ENCODE data around the gene ASTN2.

The ASTN2 gene

DNA sequence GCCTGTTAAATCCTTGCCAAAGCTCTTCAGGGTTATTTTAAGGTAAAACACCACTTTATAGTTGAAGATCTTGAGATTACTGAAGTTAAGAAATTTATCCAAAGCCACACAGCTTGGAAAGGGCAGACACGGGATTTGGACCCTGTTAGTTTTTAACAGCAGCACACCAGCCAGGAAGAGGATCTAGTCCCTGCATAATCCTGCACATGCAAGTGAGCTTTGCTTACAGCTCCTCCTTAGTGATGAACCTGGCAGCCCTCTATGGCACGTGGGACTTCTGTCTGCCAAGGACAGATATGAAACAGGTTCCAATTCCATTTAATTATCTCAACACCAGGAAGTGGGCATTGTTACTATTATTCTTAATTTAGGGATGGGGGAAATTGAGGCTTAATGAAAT is 619.0 kb downstream of the ASTN2 start:
- FAIRE-seq = no peak
- DNase-seq (ENCODE audit: insufficient read length, low spot score) = no peak

- FAIRE-seq = no peak
- DNase-seq (ENCODE audit: insufficient read length, low spot score) = no peak
These were observed 622.6 kb downstream of the ASTN2 start for GRCh38 chr9:116792271-116792670.

GRCh38 chr9:116791326-116791725 is 623.5 kb downstream of the ASTN2 start:
- FAIRE-seq (no peak), DNase-seq (ENCODE audit: insufficient read length, low spot score) (no peak)

GRCh38 chr9:116789081-116789480 is 625.8 kb downstream of the ASTN2 start:
- FAIRE-seq = no peak

DNA sequence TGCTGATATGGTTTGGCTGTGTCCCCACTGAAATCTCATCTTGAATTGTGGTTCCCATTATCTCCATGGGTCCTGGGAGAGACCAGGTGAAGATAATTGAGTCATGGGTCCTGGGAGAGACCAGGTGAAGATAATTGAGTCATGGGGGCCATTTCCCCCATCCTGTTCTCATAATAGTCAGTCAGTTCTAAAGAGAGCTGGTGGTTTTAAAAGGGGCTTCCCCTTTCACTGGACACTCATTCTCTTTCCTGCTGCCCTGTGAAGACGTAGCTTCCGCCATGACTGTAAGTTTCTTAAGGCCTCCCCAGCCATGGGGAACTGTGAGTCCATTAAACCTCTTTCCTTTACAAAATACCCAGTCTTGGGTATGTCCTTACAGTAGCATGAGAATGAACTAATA is 628.1 kb downstream of the ASTN2 start:
- no peak for FAIRE-seq

More at GRCh38 chr9:116789081-116789480, 625.8 kb downstream of the ASTN2 start:
- no peak for DNase-seq (ENCODE audit: insufficient read length, low spot score)

DNA sequence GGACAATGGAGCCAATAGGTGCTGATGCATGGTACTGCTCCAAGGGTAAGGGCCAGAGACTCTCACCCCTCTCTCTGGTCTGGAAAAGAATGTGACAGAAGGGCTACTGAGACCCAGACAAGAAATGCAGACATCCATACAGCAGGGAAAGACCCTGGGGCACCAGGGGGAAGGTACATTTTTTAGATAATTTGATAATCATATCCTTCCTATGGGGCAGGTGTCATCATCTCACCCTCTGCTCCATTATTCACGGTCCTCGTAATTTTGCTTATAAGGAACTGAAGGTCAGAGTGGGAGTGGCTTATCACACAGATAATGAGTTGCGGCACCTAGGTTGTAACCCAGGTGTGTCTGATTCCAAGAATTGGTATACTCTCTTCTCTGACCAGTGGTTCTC is 637.7 kb downstream of the ASTN2 start:
- DNase-seq (ENCODE audit: insufficient read length, low spot score) = no peak
- FAIRE-seq = no peak

More for the DNA sequence above, 628.1 kb downstream of the ASTN2 start:
- no peak for DNase-seq (ENCODE audit: insufficient read length, low spot score)

DNA sequence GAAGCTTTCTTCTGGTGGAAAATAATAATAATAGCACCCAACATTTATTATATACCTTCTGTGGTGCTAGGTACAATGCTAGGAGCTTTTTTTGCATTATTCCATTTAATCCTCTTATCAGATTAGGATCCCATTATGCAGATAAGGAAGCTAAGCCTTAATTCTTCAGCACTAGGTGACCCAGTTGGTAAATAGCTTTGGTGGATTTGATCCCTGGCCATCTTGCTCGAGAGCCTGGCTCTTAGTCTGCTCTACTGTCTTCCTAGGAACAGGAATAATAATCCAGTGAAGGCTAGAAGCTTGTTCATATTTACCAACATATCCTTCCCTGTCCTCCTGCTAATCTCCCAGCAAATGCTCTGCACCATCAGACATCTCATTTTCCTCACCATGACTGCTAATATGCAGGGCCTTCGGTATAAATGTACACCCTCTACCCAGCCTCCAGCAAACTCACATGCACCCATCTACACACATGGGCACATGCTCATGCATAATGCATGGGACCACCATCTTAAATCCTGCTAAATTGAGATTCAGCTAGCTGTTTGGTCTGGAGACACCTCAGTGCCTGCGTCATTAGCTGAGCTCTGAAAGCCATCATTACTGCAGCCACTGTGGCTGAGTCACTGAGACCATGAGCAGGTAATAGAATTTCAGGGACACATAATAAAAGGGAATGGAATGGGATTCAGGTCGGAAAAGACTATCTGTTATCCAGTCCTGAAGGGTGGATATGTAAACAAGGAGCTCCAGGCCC is 640.3 kb downstream of the ASTN2 start:
- FAIRE-seq (no peak), DNase-seq (ENCODE audit: insufficient read length, low spot score) (no peak)

- DNase-seq (ENCODE audit: insufficient read length, low spot score) (no peak), FAIRE-seq (no peak)
These were observed 647.6 kb downstream of the ASTN2 start for GRCh38 chr9:116767219-116767618.

GRCh38 chr9:116765011-116765410 is 649.8 kb downstream of the ASTN2 start:
- no peak for DNase-seq (ENCODE audit: insufficient read length, low spot score)
- FAIRE-seq = no peak

DNA sequence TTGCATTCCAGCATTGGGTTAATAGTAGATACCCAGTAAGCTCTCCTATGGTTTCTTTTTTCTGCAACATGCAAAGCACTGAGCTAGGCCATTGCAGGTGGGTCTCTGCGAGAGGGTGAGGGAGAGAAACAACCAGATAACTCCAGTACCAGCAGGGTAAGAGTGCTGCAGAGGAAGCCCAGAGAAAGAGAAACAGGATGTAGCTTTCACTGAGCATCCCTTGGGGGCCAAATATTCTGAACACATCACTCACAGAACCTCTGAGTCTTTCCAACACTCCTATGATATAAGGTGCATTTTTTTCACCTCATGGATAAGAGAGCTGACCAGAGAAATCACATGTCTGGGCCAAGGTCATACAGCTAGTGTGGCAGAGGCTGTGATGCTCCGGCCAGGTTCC is 651.1 kb downstream of the ASTN2 start:
- DNase-seq (ENCODE audit: insufficient read length, low spot score) = no peak
- no peak for FAIRE-seq

- DNase-seq (ENCODE audit: insufficient read length, low spot score) (no peak), FAIRE-seq (no peak)
These were observed 654.2 kb downstream of the ASTN2 start for GRCh38 chr9:116760636-116761035.

GRCh38 chr9:116757030-116757429 is 657.8 kb downstream of the ASTN2 start:
- DNase-seq (ENCODE audit: insufficient read length, low spot score) (no peak), FAIRE-seq (no peak)

DNA sequence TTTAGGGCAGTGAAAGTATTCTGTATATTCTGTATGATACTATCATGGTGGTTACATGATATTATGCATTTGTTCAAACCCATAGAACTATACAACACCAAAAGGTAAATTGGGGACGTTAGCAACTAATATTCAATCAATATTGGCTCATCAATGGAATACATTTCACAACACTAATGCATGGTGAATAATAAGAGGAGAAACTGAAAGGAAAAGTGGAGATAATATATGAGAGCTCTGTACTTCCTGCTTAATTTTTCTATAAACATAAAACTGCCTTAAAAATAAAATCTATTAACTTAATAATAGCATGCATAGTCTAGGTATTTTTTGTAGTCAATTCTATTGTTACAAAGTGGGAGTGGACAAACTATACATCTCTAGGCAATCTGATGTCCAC is 661.5 kb downstream of the ASTN2 start:
- no peak for FAIRE-seq
- no peak for DNase-seq (ENCODE audit: insufficient read length, low spot score)

- FAIRE-seq = no peak
- DNase-seq (ENCODE audit: insufficient read length, low spot score) = no peak
These were observed 664.3 kb downstream of the ASTN2 start for GRCh38 chr9:116750510-116750909.

- DNase-seq (ENCODE audit: insufficient read length, low spot score) (no peak), FAIRE-seq (no peak)
These were observed 665.1 kb downstream of the ASTN2 start for GRCh38 chr9:116749772-116750171.

- no peak for DNase-seq (ENCODE audit: insufficient read length, low spot score)
- FAIRE-seq = no peak
These were observed 665.7 kb downstream of the ASTN2 start for GRCh38 chr9:116749176-116749575.

GRCh38 chr9:116741742-116742141 is 673.1 kb downstream of the ASTN2 start:
- DNase-seq (ENCODE audit: insufficient read length, low spot score) = no peak
- no peak for FAIRE-seq

DNA sequence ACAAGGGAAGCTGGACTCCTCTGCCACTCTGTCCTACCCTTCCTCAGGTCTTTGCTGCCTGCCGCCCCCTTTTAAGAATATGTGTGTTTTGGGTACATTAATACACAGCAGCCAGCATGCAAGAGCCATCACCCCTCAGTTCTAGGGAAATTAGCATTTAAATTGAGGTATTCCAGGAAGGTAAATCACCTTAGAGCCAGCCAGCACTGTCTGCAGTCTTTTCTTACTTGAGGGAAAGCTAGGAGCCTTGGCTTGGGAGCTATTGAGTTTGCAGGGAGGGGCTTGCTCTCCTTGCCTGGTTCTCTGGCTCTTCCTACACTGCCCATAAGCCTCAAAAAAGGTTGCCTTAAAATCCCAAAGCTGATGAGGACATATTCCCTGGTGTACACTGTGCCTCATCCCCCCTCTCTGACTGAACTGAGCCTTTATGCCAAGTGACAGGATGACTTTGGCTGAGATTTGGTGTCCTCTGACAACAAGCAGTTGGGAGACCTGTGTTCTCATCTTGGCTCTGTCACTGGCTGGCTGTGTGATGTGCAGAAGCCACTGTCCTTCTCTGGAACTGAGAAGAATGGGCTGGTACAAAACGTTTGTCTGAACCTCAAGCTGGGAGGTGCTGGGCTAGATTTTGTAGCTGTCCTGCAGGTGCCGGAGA is 673.6 kb downstream of the ASTN2 start:
- DNase-seq (ENCODE audit: insufficient read length, low spot score) (no peak), FAIRE-seq (no peak)

- DNase-seq (ENCODE audit: insufficient read length, low spot score) (peak; percentile 73), FAIRE-seq (no peak)
These were observed 677.7 kb downstream of the ASTN2 start for GRCh38 chr9:116737152-116737546.

DNA sequence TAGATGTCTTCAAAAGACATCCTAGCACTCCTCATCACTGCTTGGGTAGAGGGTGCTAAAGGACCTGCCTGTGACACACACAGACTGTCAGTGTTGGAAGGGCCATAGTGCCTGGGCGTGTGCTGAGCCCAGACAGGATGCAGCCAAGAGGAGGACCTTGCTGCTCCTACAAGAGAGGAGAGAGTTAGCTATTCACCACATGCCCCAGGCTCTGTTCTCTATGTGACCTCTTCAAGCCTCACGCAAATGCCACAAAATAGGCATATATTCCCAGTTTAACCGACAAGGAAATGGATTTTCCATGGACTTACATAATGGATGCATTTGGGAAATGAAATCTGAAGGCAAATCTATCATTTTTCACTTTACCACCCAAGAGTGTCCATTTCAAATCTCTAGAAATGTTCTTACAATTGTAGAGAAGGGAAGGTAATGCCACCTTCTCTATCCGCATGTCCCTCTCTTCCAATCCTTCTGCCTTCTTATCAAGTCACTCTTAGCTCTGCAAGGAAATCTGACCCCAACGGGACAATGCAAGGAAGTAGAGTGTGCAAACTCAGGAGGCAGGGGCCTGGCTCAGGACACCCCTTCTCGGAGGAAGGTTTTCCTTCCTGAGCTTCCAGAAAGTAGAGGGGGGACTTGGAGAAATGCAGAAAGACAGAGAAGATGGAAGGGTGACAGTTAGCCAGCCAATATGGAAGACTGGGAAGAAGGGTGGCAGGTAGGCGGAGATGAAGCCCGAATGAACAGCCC is 678.3 kb downstream of the ASTN2 start:
- FAIRE-seq = no peak
- no peak for DNase-seq (ENCODE audit: insufficient read length, low spot score)

DNA sequence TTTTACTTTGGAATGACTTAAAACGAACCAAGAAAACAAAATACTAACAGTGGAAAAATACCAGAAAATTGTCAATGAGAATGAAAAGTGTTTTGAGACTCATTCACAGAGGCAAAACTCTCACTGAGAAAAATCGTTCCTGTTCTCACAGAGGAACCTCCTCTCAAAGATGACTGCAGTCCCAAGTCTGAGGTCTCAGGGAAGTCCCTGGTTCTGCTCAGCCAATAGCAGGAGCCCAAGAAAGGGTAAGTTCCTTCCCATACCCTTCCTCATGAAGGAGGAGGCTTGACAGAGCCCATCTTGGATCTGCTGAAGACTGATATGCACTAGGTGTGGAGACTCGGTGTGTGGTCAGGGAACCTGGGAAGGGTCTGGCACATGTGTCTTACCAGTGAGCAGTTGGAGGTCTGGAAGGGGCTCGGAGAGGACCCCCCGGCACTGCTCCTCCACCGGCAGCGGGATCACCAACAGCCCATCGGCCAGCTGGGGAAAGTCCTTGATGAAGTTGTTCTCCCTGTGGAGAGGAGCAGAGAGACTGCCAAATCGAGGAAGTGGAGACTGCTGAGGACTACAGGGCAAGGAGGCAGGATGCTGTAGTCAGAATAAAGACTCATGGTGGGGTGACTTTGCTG is 681.7 kb downstream of the ASTN2 start:
- FAIRE-seq (no peak), DNase-seq (ENCODE audit: insufficient read length, low spot score) (no peak)

Data from HTR-8/SVneo (cell line).